K562 (cell line): ENCODE data around the gene SLAIN2. TPM values are rescaled to one million over a fixed set of nuclear protein-coding genes. Genes with fewer than 3 reads are reported as not detected.
A peak's percentile ranks its signal among the peaks of the same experiment; 100 is the strongest.

Experiments used
- ATAC-seq: fragments of 200-7000 bp; cut with Tn5 transposase; 3 replicates; pipeline ENCODE4 v1.9.1; 2020; ENCODE audit warnings: moderate library complexity
- BruUV-seq: library from RNA; stranded (reverse); fragments of 400-500 nt; replicated peaks from 2 replicates; lab custom pipeline; 2021; lab: Mats Ljungman, UMichigan
- CTCF ChIA-PET: fragments of 300-600 bp; formaldehyde crosslinking; extraction: SDS; loops from one replicate; lab custom pipeline; 2021; ENCODE audit warnings: low intra/inter-chr PET ratio; lab: Yijun Ruan, JAX
- POLR2A ChIA-PET: fragments of 300-600, 350-650 bp; sonication (Branson Sonifier 250); formaldehyde crosslinking; extraction: SDS; loops from one replicate; lab custom pipeline; 2021; ENCODE audit warnings: antibody characterized with exemption, inconsistent platforms; lab: Yijun Ruan, JAX
- DNase-seq, 4 experiments: peaks; one replicate each; pipeline versions ENCODE4 v3.0.0 to v3.0.0-alpha.2; 2011 to 2018; ENCODE audit warnings: low spot score in 3 of 4, mixed read lengths in 3 of 4; ENCODE audit errors: extremely low read depth in 1 of 4
- FAIRE-seq: peaks from 2 replicates; lab custom pipeline; 2011; peaks lifted over from hg19 to GRCh38; lab: Jason Lieb, UNC
- H2AFZ ChIP-seq: 2 replicates; pipeline ENCODE4 v1.6.0; 2011; ENCODE audit warnings: low read depth, low read length, control low read depth, inconsistent platforms
- H3K27ac ChIP-seq: fragments of 200-600 bp; 3 replicates; pipeline ENCODE4 v1.8.0; 2011; ENCODE audit warnings: low read depth, mild to moderate bottlenecking, control low read depth, inconsistent platforms, low read length, moderate library complexity, mixed read lengths; ENCODE audit errors: extremely low read depth
- H3K27me3 ChIP-seq, 2 experiments: fragments of 300-600 bp in 1 of 2; 2 replicates in 1 of 2; 3 replicates in 1 of 2; pipeline versions ENCODE4 v1.6.0 to v1.8.0; 2011; ENCODE audit warnings: inconsistent platforms in 2 of 2, low read length in 2 of 2, mild to moderate bottlenecking in 1 of 2, mixed read lengths in 1 of 2, moderate library complexity in 1 of 2; ENCODE audit not compliant: control insufficient read depth in 2 of 2, insufficient read depth in 2 of 2
- H3K36me3 ChIP-seq: fragments of 300-600 bp; 3 replicates; pipeline ENCODE4 v1.8.0; 2011; ENCODE audit warnings: mild to moderate bottlenecking, low read length, inconsistent platforms; ENCODE audit not compliant: control insufficient read depth, insufficient read depth
- H3K4me1 ChIP-seq, 2 experiments: fragments of 200-600 bp in 1 of 2; replicated peaks in 1 of 2; 2 replicates in 1 of 2; 3 replicates in 1 of 2; pipeline versions ENCODE4 v1.5.1 to v1.8.0; 2011; ENCODE audit warnings: inconsistent platforms in 2 of 2, low read length in 2 of 2, mild to moderate bottlenecking in 1 of 2, mixed read lengths in 1 of 2, moderate library complexity in 1 of 2; ENCODE audit not compliant: control insufficient read depth in 2 of 2, insufficient read depth in 2 of 2
- H3K4me2 ChIP-seq: 2 replicates; pipeline ENCODE4 v1.6.1; 2011; ENCODE audit warnings: low read length, control low read depth, inconsistent platforms, mixed read lengths; ENCODE audit not compliant: insufficient read depth
- H3K4me3 ChIP-seq: fragments of 200-600 bp; sonication (generic), shearing (Covaris generic); 2 replicates; pipeline ENCODE4 v1.5.1; 2016; ENCODE audit warnings: control low read depth, inconsistent platforms
- H3K79me2 ChIP-seq: fragments of 200-600 bp; 3 replicates; pipeline ENCODE4 v1.8.0; 2011; ENCODE audit warnings: low read length, inconsistent platforms; ENCODE audit not compliant: control insufficient read depth, insufficient read depth
- H3K9ac ChIP-seq, 2 experiments: 2 replicates each; pipeline versions ENCODE4 v1.6.0 to v1.6.1; 2011; ENCODE audit warnings: low read depth in 2 of 2, low read length in 2 of 2, control low read depth in 1 of 2, inconsistent platforms in 1 of 2, mild to moderate bottlenecking in 1 of 2, mixed read lengths in 1 of 2; ENCODE audit not compliant: insufficient read depth in 1 of 2
- H3K9me1 ChIP-seq: one replicate; pipeline ENCODE4 v1.6.0; 2011; ENCODE audit warnings: inconsistent platforms, mild to moderate bottlenecking, low read length, moderate library complexity; ENCODE audit not compliant: control insufficient read depth, insufficient read depth
- H3K9me3 ChIP-seq: replicated peaks from 2 replicates; pipeline ENCODE4 v1.5.1; 2011; ENCODE audit warnings: low read depth, low read length, inconsistent platforms; ENCODE audit not compliant: control insufficient read depth, insufficient read depth
- H4K20me1 ChIP-seq: replicated peaks from 2 replicates; pipeline ENCODE4 v1.6.1; 2011; ENCODE audit warnings: low read length, inconsistent platforms, mixed read lengths; ENCODE audit not compliant: control insufficient read depth, insufficient read depth
- CREBBP ChIP-seq: IDR thresholded peaks from one replicate; pipeline ENCODE4 v1.6.1; 2012; ENCODE audit warnings: low read depth, mild to moderate bottlenecking, control low read depth, inconsistent platforms, low read length
- CSDE1 ChIP-seq, 2 experiments: fragments of 450-650 bp; IDR thresholded peaks; 2 replicates each; pipeline ENCODE4 v1.6.1; 2016; ENCODE audit warnings: mild to moderate bottlenecking in 1 of 2
- ETV6 ChIP-seq, 3 experiments: fragments of 150-350 bp in 1 of 3; sonication (generic) in 1 of 3; formaldehyde crosslinking in 1 of 3; IDR thresholded peaks; 2 replicates each; pipeline versions ENCODE4 v1.6.1 to v1.8.0; 2014 to 2022; ENCODE audit warnings: borderline replicate concordance in 2 of 3, low read depth in 2 of 3, antibody characterized with exemption in 1 of 3, low read length in 1 of 3, mild to moderate bottlenecking in 1 of 3, missing genetic modification reagents in 1 of 3
- KLF16 ChIP-seq: IDR thresholded peaks from 2 replicates; pipeline ENCODE4 v1.6.1; 2016; ENCODE audit warnings: antibody characterized with exemption
- MEF2A ChIP-seq: IDR thresholded peaks from 2 replicates; pipeline ENCODE4 v1.6.1; 2011; ENCODE audit warnings: low read depth, mild to moderate bottlenecking, low read length, moderate library complexity; ENCODE audit not compliant: control insufficient read depth
- NCOR1 ChIP-seq: fragments of 450-650 bp; IDR thresholded peaks from 2 replicates; pipeline ENCODE4 v1.6.1; 2016; ENCODE audit warnings: mild to moderate bottlenecking, moderate library complexity
- SMARCA5 ChIP-seq: fragments of 450-650 bp; IDR thresholded peaks from 2 replicates; pipeline ENCODE4 v1.6.1; 2016
- TRIM28 ChIP-seq: fragments of 450-650 bp; IDR thresholded peaks from 2 replicates; pipeline ENCODE4 v1.6.1; 2017
- ZNF766 ChIP-seq: fragments of 200-800 bp; sonication (Bioruptor generic); conservative IDR thresholded peaks from 2 replicates; pipeline ENCODE4 v1.6.1; 2016; ENCODE audit warnings: missing genetic modification characterization, missing compliant biosample characterization
- WGBS: fragments of 100-300 bp; shearing (Covaris generic); methylation state at CpG from one replicate; pipeline ENCODE4 v1.1.6; 2016; ENCODE audit warnings: low coverage, mixed read lengths; ENCODE audit not compliant: insufficient coverage; ENCODE audit errors: missing lambda C conversion rate; 5-methylcytosine and 5-hydroxymethylcytosine counted together
- in situ Hi-C: fragments of 300-500 bp; cut with MboI; formaldehyde crosslinking; loops from 4 replicates; pipeline ENCODE4 v1.15.0; 2018; ENCODE audit warnings: inconsistent platforms, mixed read lengths
- intact Hi-C: fragments of 100-400 bp; cut with micrococcal nuclease; formaldehyde crosslinking; loops from 2 replicates; pipeline ENCODE4 v1.14.2; 2022
- polyA plus RNA-seq, 8 experiments: library from polyadenylated mRNA; depleted of rRNA in 4 of 8; stranded (reverse) in 5 of 8; unstranded in 3 of 8; fragments of >200 nt; fragmentation: Nextera tagmentation in 2 of 8; fragmentation: Illumina TruSeq in 1 of 8; extraction: Ambion mirVana in 2 of 8; extraction: Trizol in 1 of 8; gene quantifications; 2 replicates each; pipeline versions ENCODE4 v1.2.1 to v1.2.3, GENCODE V29; 2011 to 2014; ENCODE audit warnings: inconsistent platforms in 1 of 8, missing spikeins in 1 of 8
- total RNA-seq, 7 experiments: library from RNA; depleted of rRNA in 6 of 7; stranded (reverse); fragments of >200 nt in 6 of 7; fragmentation: Illumina TruSeq in 2 of 7; extraction: Trizol in 2 of 7; gene quantifications; 2 replicates each; pipeline versions ENCODE4 v1.2.1 to v1.2.3, GENCODE V29; 2011 to 2021; ENCODE audit warnings: low replicate concordance in 1 of 7
- TF ChIP-seq, protein P1 (sequence below): fragments of 250-450 bp; sonication (Bioruptor Pico); IDR thresholded peaks from 2 replicates; pipeline ENCODE4 v1.4.0; 2020; ENCODE audit warnings: mild to moderate bottlenecking
- TF ChIP-seq, protein P2 (sequence below): fragments of 450-650 bp; IDR thresholded peaks from 2 replicates; pipeline ENCODE4 v1.6.1; 2016; ENCODE audit warnings: low read depth, mild to moderate bottlenecking, moderate library complexity
- TF ChIP-seq, protein P3 (sequence below): fragments of 450-650 bp; IDR thresholded peaks from one replicate; pipeline ENCODE4 v1.6.1; 2018; ENCODE audit warnings: mild to moderate bottlenecking, moderate library complexity; ENCODE audit not compliant: partially characterized antibody

SLAIN2 gene
- total and polyA plus RNA-seq, 9 of the 15 experiments (the other 6 are each of a cell fraction or from before 2014, with no cell fraction given) = 3.5 to 116 (median 35.0) TPM

DNA sequence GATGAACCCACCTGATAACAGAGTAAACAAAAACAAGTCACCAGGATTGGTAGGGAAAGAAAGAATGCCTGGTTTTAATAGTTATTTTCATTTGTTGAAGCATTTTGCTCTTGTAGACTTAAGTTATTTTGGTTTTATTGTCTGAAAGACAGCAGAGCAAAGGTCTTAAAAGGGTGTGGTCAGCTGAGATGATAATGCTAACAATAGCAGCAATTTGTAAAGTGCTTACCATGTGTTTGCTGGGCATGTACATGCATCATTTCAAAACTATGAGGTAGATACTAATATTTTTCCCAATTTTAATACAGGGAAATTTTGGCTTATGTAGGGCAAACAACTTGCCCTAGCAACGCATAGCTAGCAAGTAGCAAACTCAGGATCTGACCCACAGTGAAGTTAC lies 95.0 kb downstream of the SLAIN2 start:
- H3K9ac ChIP-seq = no peak overlapping the region
- in situ Hi-C loops = no loop called here
- CTCF ChIA-PET = interaction anchor here (0.7 kb wide), 1 partner anchor 26 kb away, joined by 3 read pairs; no protein-coding TSS in a partner anchor

DNA sequence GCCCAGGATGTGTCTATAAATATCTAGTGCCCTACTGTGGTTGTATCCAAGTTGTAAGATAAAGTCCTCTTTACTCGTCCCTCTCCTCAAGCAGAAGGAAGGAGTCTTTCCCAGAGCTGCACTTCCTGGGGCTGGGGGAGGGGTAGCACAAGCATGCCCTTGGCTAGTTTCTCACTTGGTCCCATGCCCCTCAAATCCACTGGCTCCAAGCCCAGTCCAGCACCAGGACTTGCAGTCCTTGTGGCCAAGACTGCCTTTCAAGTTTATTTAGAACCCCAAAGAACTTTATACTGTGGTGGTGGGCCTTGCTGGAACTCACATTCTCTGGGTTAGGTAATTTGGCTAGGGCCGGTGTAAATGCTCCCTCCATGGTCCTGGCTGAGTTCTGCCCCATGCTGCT lies 98.7 kb downstream of the SLAIN2 start:
- 27% methylated on average over 2 of the region's 2 CpGs for WGBS
- no peaks in the 10 kb centered on the region for H3K9me1 ChIP-seq
- CTCF ChIA-PET = no interaction called here
- intact Hi-C loops (loop anchor here (10.0 kb wide), 2 partner anchors 125 to 315 kb away; no protein-coding TSS in a partner anchor), in situ Hi-C loops (no loop called here)
- no peaks in the 10 kb centered on the region for H4K20me1 ChIP-seq
- DNase-seq (no peak), ATAC-seq (peak; percentile 36), FAIRE-seq (no peak)
- no peaks in the 10 kb centered on the region for H3K27me3 ChIP-seq
- no peak overlapping the region for H3K4me2 ChIP-seq
- no peaks in the 10 kb centered on the region for H3K9me3 ChIP-seq
- no TSS peak for BruUV-seq
- H3K36me3 ChIP-seq = no peaks in the 10 kb centered on the region
- H3K4me1 ChIP-seq = peaks cover 0 to 7% of the 10 kb centered on the region in 2 experiments; a peak in 2 of 5 replicates
- no peak overlapping the region for H3K4me3 ChIP-seq
- POLR2A ChIA-PET = no interaction called here
- no peak overlapping the region for H3K27ac ChIP-seq
- H3K9ac ChIP-seq = no peak overlapping the region
- H3K79me2 ChIP-seq = no peaks in the 10 kb centered on the region
- 0 out of 2 replicates have a peak overlapping the region, but pooled peaks have one; percentile 4 for H2AFZ ChIP-seq
- TF ChIP-seq KLF16 (no peak), SMARCA5 (no peak), CREBBP (no peak), NCOR1 (no peak), MEF2A (no peak), ZNF766 (CRISPR knock-in tag) (no peak), ETV6 (IDR thresholded peaks at IDR 0.05; ENCODE audit: borderline replicate concordance in 1 of 2, low read depth in 2 of 2, low read length in 1 of 2) (no peak), ETV6 (CRISPR knock-in tag; IDR thresholded peaks at IDR 0.05; ENCODE audit: borderline replicate concordance) (no peak)
- TF ChIP-seq, protein P1, sequence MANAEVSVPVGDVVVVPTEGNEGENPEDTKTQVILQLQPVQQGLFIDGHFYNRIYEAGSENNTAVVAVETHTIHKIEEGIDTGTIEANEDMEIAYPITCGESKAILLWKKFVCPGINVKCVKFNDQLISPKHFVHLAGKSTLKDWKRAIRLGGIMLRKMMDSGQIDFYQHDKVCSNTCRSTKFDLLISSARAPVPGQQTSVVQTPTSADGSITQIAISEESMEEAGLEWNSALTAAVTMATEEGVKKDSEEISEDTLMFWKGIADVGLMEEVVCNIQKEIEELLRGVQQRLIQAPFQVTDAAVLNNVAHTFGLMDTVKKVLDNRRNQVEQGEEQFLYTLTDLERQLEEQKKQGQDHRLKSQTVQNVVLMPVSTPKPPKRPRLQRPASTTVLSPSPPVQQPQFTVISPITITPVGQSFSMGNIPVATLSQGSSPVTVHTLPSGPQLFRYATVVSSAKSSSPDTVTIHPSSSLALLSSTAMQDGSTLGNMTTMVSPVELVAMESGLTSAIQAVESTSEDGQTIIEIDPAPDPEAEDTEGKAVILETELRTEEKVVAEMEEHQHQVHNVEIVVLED (CRISPR knock-in tag) = no peak
- TF ChIP-seq, protein P2, sequence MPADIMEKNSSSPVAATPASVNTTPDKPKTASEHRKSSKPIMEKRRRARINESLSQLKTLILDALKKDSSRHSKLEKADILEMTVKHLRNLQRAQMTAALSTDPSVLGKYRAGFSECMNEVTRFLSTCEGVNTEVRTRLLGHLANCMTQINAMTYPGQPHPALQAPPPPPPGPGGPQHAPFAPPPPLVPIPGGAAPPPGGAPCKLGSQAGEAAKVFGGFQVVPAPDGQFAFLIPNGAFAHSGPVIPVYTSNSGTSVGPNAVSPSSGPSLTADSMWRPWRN = no peak
- TF ChIP-seq, protein P3, sequence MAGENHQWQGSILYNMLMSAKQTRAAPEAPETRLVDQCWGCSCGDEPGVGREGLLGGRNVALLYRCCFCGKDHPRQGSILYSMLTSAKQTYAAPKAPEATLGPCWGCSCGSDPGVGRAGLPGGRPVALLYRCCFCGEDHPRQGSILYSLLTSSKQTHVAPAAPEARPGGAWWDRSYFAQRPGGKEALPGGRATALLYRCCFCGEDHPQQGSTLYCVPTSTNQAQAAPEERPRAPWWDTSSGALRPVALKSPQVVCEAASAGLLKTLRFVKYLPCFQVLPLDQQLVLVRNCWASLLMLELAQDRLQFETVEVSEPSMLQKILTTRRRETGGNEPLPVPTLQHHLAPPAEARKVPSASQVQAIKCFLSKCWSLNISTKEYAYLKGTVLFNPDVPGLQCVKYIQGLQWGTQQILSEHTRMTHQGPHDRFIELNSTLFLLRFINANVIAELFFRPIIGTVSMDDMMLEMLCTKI = no peak

More for the DNA sequence above, 95.0 kb downstream of the SLAIN2 start:
- WGBS = 89% methylated on average over 1 of the region's 1 CpG
- Histone ChIP-seq H2AFZ (no peak overlapping the region), H3K4me3 (no peak overlapping the region), H3K4me1 (peaks cover 0 to 7% of the 10 kb centered on the region in 2 experiments; a peak in 2 of 5 replicates), H3K4me2 (no peak overlapping the region), H3K36me3 (no peaks in the 10 kb centered on the region), H3K27me3 (no peaks in the 10 kb centered on the region), H3K79me2 (no peaks in the 10 kb centered on the region), H3K9me3 (no peaks in the 10 kb centered on the region), H3K27ac (no peak overlapping the region), H4K20me1 (no peaks in the 10 kb centered on the region), H3K9me1 (no peaks in the 10 kb centered on the region)
- POLR2A ChIA-PET = interaction anchor here (0.5 kb wide), 1 partner anchor 317 kb away, joined by 3 read pairs; no protein-coding TSS in a partner anchor
- DNase-seq = no peak
- no peak for FAIRE-seq
- no peak for ATAC-seq
- intact Hi-C loops = loop anchor here (10.0 kb wide), 1 partner anchor 122 kb away; no protein-coding TSS in a partner anchor
- TF ChIP-seq CSDE1 (IDR thresholded peaks at IDR 0.05) (no peak), TRIM28 (no peak)
- BruUV-seq = no TSS peak
